ENCODE results near the gene CENATAC. TPM values are rescaled to one million over a fixed set of nuclear protein-coding genes. Genes with fewer than 3 reads are reported as not detected.
"Not testable (repeated sequence)": the region's sequence is repeated elsewhere in the genome, so short reads cannot be mapped to it uniquely, and the experiment has no call there.

Gene CENATAC
- total RNA-seq, 2 experiments from 2014 or later, result 121 to 122 TPM

DNA sequence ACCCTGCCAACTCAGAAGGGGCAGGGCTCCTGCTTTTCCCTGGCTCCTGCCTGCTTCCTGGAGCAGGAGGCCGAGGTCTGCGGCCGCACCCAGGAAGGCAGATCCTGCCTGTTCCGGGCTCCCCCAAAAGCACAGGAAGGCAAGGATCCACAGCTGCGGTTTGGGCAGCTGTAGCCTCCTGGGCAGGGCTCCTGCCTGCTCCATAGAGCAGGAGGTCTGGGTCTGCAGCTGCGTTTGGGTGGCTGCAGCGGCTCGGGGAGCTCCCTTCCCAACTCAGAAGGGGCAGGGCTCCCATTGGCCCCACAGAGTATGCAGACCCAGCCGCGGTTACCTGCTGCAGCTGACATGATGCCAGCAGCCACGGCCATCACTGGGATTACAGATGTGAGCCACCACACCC is 36.3 kb upstream of the CENATAC start:
- CTCF ChIA-PET, result no interaction called here
- Mint-ChIP-seq H3K27ac (no peak overlapping the region), H3K4me3 (no peak overlapping the region), H3K4me1 (ENCODE audit: low read depth) (no peaks in the 10 kb centered on the region), H3K36me3 (ENCODE audit: low read depth) (no peaks in the 10 kb centered on the region), H3K9me3 (no peaks in the 10 kb centered on the region), H3K27me3 (peaks cover under 1% of the 10 kb centered on the region)
- TF ChIP-seq, protein P1, sequence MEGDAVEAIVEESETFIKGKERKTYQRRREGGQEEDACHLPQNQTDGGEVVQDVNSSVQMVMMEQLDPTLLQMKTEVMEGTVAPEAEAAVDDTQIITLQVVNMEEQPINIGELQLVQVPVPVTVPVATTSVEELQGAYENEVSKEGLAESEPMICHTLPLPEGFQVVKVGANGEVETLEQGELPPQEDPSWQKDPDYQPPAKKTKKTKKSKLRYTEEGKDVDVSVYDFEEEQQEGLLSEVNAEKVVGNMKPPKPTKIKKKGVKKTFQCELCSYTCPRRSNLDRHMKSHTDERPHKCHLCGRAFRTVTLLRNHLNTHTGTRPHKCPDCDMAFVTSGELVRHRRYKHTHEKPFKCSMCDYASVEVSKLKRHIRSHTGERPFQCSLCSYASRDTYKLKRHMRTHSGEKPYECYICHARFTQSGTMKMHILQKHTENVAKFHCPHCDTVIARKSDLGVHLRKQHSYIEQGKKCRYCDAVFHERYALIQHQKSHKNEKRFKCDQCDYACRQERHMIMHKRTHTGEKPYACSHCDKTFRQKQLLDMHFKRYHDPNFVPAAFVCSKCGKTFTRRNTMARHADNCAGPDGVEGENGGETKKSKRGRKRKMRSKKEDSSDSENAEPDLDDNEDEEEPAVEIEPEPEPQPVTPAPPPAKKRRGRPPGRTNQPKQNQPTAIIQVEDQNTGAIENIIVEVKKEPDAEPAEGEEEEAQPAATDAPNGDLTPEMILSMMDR (IDR thresholded peaks at IDR 0.05), result no peak
- Histone ChIP-seq H3K4me3 (ENCODE audit: low read length) (no peak overlapping the region), H3K27ac (ENCODE audit: low read depth in 1 of 2, low read length in 2 of 2) (no peak overlapping the region), H3K36me3 (ENCODE audit: insufficient read depth, low read length) (no peaks in the 10 kb centered on the region), H3K9me3 (ENCODE audit: control insufficient read depth in 1 of 2, insufficient read depth in 1 of 2, low read length in 2 of 2) (no peaks in the 10 kb centered on the region), H3K27me3 (ENCODE audit: control insufficient read depth in 1 of 2, insufficient read depth in 2 of 2, low read length in 2 of 2) (no peaks in the 10 kb centered on the region), H3K4me1 (ENCODE audit: insufficient read depth, low read length) (peaks cover 2% of the 10 kb centered on the region)
- intact Hi-C loops (cut with DNase I, micrococcal nuclease), result no loop called here
- POLR2A ChIA-PET, result no interaction called here
- ATAC-seq (ENCODE audit: poor library complexity) (no peak), DNase-seq (no peak)

DNA sequence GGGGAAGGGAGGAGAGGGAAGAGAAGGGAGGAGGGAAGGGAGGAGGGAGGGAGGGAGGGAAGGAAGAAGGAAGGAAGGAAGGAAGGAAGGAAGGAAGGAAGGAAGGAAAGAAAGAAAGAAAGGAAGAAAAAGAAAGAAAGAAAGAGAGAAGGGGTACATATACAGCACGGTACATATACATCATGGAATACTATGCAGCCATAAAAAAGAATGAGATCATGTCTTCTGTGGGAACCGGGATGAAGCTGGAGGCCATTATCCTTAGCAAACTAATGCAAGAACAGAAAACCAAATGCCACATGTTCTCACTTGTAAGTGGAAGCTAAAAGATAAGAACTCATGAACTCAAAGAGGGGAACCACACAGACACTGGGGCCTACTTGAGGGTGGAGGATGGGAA is 28.4 kb upstream of the CENATAC start:
- H3K27ac Mint-ChIP-seq; H3K4me3 ChIP-seq (ENCODE audit: low read length); H3K9me3 Mint-ChIP-seq; ATAC-seq (ENCODE audit: poor library complexity); intact Hi-C loops (cut with DNase I, micrococcal nuclease); H3K27ac ChIP-seq (ENCODE audit: low read depth in 1 of 2, low read length in 2 of 2); H3K4me1 Mint-ChIP-seq (ENCODE audit: low read depth); DNase-seq; H3K9me3 ChIP-seq (ENCODE audit: control insufficient read depth in 1 of 2, insufficient read depth in 1 of 2, low read length in 2 of 2); H3K36me3 ChIP-seq (ENCODE audit: insufficient read depth, low read length); H3K4me3 Mint-ChIP-seq; CTCF ChIA-PET; H3K27me3 ChIP-seq (ENCODE audit: control insufficient read depth in 1 of 2, insufficient read depth in 2 of 2, low read length in 2 of 2); H3K36me3 Mint-ChIP-seq (ENCODE audit: low read depth); H3K4me1 ChIP-seq (ENCODE audit: insufficient read depth, low read length); POLR2A ChIA-PET: not testable (repeated sequence)
- peaks cover 17% of the 10 kb centered on the region for H3K27me3 Mint-ChIP-seq

DNA sequence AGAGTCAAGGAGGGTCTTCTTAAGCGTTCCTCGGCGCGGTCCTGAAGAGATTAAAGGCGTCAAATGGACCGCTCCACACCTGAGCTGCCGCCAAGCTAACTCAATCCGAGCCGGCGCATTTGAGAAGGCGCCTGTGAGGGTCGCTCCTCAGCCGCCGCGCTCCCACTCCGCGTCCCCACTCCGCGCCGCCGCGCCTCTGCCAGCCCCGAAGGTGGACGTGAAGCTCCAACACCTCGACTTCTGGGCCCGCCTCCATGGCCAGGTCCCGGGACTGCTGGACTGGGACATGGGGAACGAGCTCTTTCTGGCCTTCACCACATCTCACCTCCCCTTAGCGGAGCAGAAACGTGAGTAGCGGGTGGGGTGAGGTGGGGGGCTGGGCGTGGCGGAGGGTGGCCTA is 26.3 kb upstream of the CENATAC start, which contains the start of gene FOXR1:
Gene FOXR1 (plus strand): TSS at position 116 of the 400 bp plus-strand sequence. CDS start 171 bp downstream, at position 287.
- Histone ChIP-seq H3K9me3 (ENCODE audit: control insufficient read depth in 1 of 2, insufficient read depth in 1 of 2, low read length in 2 of 2) (peaks cover 0 to 4% of the 10 kb centered on the region in 2 experiments), H3K27ac (ENCODE audit: low read depth in 1 of 2, low read length in 2 of 2) (no peak within 1 kb of the TSS), H3K4me3 (ENCODE audit: low read length) (no peak within 1 kb of the TSS), H3K4me1 (ENCODE audit: insufficient read depth, low read length) (no peaks in the 10 kb centered on the region), H3K27me3 (ENCODE audit: control insufficient read depth in 1 of 2, insufficient read depth in 2 of 2, low read length in 2 of 2) (peaks cover 4 to 7% of the 10 kb centered on the region in 2 experiments), H3K36me3 (ENCODE audit: insufficient read depth, low read length) (no peaks in the 10 kb centered on the region)
- intact Hi-C loops (cut with DNase I, micrococcal nuclease), result no loop called here
- H3K27me3 Mint-ChIP-seq, result peaks cover 26% of the 10 kb centered on the region
- no peaks in the 10 kb centered on the region for H3K4me1 Mint-ChIP-seq (ENCODE audit: low read depth)
- DNase-seq, result peak in 1 of 14 experiments; percentile 14
- no peak for ATAC-seq (ENCODE audit: poor library complexity)
- no peaks in the 10 kb centered on the region for H3K36me3 Mint-ChIP-seq (ENCODE audit: low read depth)
- no peaks in the 10 kb centered on the region for H3K9me3 Mint-ChIP-seq
- H3K4me3 Mint-ChIP-seq, result no peak within 1 kb of the TSS
- TF ChIP-seq, protein P1 (IDR thresholded peaks at IDR 0.05), result no peak
- ChIA-PET POLR2A (no interaction called here), CTCF (no interaction called here)
- no peak within 1 kb of the TSS for H3K27ac Mint-ChIP-seq

DNA sequence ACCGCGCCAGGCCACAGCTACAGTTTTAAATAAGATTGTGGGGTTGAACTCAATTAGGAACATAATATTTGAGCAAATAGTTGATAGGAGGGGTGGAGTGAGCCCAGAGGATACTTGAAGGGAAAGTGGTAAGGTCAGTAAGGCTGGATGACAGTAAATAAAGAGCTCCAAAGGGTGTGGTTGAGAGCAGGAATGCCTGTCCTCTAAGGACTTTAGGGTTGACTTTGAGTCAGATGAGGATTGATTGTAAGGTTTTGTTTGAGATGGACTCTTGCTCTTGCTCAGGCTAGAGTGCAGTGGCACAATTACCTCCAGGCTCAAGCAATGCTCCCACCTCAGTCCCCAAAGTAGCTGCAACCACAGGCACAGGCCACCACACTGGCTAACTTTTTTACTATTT is 24.0 kb upstream of the CENATAC start:
- Histone ChIP-seq H3K27me3 (ENCODE audit: control insufficient read depth in 1 of 2, insufficient read depth in 2 of 2, low read length in 2 of 2) (peaks cover 4 to 7% of the 10 kb centered on the region in 2 experiments), H3K36me3 (ENCODE audit: insufficient read depth, low read length) (no peaks in the 10 kb centered on the region), H3K9me3 (ENCODE audit: control insufficient read depth in 1 of 2, insufficient read depth in 1 of 2, low read length in 2 of 2) (peaks cover 0 to 4% of the 10 kb centered on the region in 2 experiments), H3K27ac (ENCODE audit: low read depth in 1 of 2, low read length in 2 of 2) (no peak overlapping the region), H3K4me3 (ENCODE audit: low read length) (no peak overlapping the region), H3K4me1 (ENCODE audit: insufficient read depth, low read length) (no peaks in the 10 kb centered on the region)
- Mint-ChIP-seq H3K27ac (no peak overlapping the region), H3K4me3 (no peak overlapping the region), H3K9me3 (no peaks in the 10 kb centered on the region), H3K27me3 (peaks cover 26% of the 10 kb centered on the region), H3K4me1 (ENCODE audit: low read depth) (no peaks in the 10 kb centered on the region), H3K36me3 (ENCODE audit: low read depth) (no peaks in the 10 kb centered on the region)
- CTCF ChIA-PET, result interaction anchor here (0.7 kb wide), 1 partner anchor 284 kb away, joined by 3 read pairs; no protein-coding TSS in a partner anchor
- ATAC-seq (ENCODE audit: poor library complexity) (no peak), DNase-seq (no peak)
- TF ChIP-seq, protein P1 (IDR thresholded peaks at IDR 0.05), result no peak
- intact Hi-C loops (cut with DNase I, micrococcal nuclease), result no loop called here
- POLR2A ChIA-PET, result no interaction called here

Data from CD4-positive, alpha-beta T cell (primary cell).